HG03469 (cell line): ENCODE results near the gene OR4C13.
"Not testable (repeated sequence)": the region's sequence is repeated elsewhere in the genome, so short reads cannot be mapped to it uniquely, and the experiment has no call there.

Experiments used
- ATAC-seq: cut with Tn5 transposase; IDR thresholded peaks from one replicate; pipeline ENCODE4 v1.9.1; 2021; ENCODE audit warnings: mild to moderate bottlenecking, moderate library complexity, moderate number of reproducible peaks; ENCODE audit not compliant: unreplicated experiment

Gene OR4C13

GRCh38 chr11:49952091-49952490 lies at the start of gene OR4C13:
OR4C13 (plus strand) TSS chr11:49952391; CDS start chr11:49952423, 32 bp downstream.
- no peak for ATAC-seq

- not testable (repeated sequence) for ATAC-seq
Observed at GRCh38 chr11:49911516-49911915, 40.7 kb upstream of the OR4C13 start.

GRCh38 chr11:49948701-49949100 lies 3.5 kb upstream of the OR4C13 start:
- not testable (repeated sequence) for ATAC-seq

- ATAC-seq = not testable (repeated sequence)
Observed at GRCh38 chr11:49973439-49973838, 21.2 kb downstream of the OR4C13 start.

- not testable (repeated sequence) for ATAC-seq
Observed at GRCh38 chr11:49982435-49982834, 30.2 kb downstream of the OR4C13 start, which contains the start of gene OR4C12. OR4C12 (minus strand) TSS chr11:49982535; CDS start chr11:49982501, 34 bp downstream.

- no peak for ATAC-seq
Observed at GRCh38 chr11:49995565-49995964, 43.4 kb downstream of the OR4C13 start.
